ENCODE data around the gene SOHLH2.
A peak's percentile ranks its signal among the peaks of the same experiment; 100 is the strongest.

The SOHLH2 gene

GRCh38 chr13:36188441-36188840, 25.9 kb downstream of the SOHLH2 start:
- DNase-seq (ENCODE audit: low spot score), result no peak

- no peak for DNase-seq (ENCODE audit: low spot score)
Measured at GRCh38 chr13:36183901-36184300, 30.5 kb downstream of the SOHLH2 start.

DNA sequence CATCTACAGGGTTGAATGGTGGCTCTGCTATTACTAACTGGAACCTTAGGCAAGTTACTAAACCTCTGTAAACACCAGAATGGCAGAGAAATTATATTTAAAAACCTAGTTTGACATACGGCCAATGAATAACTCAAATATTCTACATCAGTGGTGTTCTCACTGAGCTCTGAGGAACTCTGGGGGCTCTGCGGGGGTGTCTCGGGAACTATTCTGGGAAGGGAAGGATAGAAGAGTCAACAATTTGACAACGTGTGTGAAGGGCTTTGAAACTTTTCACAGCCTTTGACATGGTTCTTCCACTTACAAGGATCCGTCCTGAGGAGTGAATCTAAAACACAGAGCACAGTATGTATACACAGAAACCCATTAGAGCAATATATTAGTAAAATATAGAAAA, 38.7 kb downstream of the SOHLH2 start:
- no peak for DNase-seq (ENCODE audit: low spot score)

DNA sequence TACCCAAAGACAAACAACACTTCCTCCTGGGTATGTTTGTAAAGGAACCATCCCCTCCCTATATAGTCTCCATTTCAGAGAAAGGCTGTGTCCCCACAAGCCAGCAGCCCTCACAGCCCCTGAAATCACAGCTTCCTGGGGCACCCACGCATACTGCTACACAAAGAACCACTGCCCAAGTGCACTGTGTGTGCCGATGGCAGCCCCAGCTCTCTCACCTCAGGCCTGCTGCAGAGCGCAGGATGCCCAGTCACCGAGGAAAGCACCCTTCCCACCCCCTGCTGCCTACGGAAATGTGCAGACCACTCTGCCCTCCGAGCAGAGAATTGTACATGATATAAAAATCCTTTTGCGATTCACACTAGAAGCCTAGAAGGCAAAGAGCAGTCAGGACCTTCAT, 39.4 kb downstream of the SOHLH2 start:
- DNase-seq (ENCODE audit: low spot score), result no peak

GRCh38 chr13:36173571-36174322, 40.6 kb downstream of the SOHLH2 start:
- DNase-seq (ENCODE audit: low spot score), result no peak

DNA sequence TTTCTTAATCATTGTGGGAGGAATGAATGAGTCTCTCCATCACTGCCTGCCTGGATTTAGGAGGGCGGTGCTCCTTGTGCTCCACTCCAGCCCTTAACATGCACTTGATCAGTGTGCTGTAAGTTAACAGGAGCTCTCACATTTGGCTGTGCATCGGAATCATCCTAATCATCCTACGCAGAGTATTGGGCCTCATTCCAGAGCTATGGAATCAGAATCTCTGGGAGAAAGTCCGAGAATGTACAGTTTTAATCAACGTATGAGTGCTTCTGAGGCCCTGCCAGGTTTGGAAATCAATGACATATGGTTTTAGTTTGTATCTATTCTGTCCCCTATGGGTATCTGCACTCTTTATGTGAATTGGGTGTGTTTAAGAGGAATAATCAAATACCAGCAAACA, 48.3 kb downstream of the SOHLH2 start:
- DNase-seq (ENCODE audit: low spot score), result no peak

GRCh38 chr13:36163809-36164308, 50.5 kb downstream of the SOHLH2 start:
- no peak for DNase-seq (ENCODE audit: low spot score)

- DNase-seq (ENCODE audit: low spot score), result no peak
Measured at GRCh38 chr13:36163286-36163685, 51.1 kb downstream of the SOHLH2 start.

DNA sequence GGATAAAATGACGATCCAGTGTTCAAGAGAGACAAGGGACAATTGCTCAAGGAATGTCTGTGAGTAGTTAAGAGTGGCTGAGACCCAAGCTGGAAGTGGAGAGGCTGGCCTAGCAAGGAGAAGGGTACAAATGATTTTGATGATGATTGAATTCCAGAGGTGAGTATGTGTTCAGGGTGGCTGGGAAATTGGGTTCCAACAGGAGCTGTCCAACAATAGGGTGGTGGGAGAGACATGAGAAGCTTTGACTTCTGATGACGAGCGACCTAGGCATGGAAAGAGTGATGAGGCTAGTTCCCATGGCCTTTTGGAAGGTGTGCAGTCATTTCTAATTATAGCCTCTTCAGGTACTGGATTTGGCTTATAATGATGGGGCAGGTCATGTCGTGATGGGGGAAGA, 54.1 kb downstream of the SOHLH2 start:
- no peak for DNase-seq (ENCODE audit: low spot score)

DNA sequence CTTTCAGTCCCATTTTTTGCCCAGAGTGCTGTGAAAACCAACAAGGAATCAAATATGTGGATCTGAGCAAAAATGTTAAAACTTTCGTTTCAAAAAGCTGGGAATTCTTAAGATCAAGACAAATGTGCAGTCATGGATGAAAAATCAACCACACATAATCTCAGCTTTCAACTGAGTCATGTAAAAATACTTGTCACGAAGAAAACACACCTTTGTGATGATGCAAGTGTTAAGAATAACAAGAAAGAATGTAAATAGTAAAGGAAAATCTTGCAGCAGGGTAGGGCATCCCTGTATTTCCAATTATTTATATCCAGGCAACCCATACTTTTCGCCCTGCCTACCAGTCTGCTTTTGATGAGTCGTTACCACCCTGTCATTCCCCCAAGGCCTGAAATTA, 55.7 kb downstream of the SOHLH2 start:
- DNase-seq (ENCODE audit: low spot score), result no peak

GRCh38 chr13:36157480-36157879, 56.9 kb downstream of the SOHLH2 start:
- no peak for DNase-seq (ENCODE audit: low spot score)

- DNase-seq (ENCODE audit: low spot score), result peak; percentile 33
Measured at GRCh38 chr13:36154567-36155291, 59.6 kb downstream of the SOHLH2 start.

- no peak for DNase-seq (ENCODE audit: low spot score)
Measured at GRCh38 chr13:36151591-36151990, 62.8 kb downstream of the SOHLH2 start.

DNA sequence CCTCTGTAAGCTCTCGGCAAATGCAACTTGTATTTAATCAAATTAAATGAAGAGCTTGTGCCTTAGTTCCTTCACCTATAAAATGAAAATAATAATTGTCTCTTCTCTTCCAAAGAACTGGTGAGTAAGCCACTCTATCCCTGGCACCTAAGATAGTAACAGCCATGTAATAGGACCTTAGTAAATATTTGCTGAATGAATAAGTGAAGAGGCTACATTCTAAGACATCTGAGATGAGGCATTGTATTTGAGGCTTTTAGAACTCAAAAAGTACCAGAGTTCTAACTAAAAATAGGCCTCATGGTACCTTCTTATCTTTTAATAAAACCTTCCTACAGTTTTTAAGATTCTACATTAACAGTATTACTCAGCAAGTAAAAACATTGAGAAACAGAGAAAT, 65.9 kb downstream of the SOHLH2 start:
- DNase-seq (ENCODE audit: low spot score), result no peak

DNA sequence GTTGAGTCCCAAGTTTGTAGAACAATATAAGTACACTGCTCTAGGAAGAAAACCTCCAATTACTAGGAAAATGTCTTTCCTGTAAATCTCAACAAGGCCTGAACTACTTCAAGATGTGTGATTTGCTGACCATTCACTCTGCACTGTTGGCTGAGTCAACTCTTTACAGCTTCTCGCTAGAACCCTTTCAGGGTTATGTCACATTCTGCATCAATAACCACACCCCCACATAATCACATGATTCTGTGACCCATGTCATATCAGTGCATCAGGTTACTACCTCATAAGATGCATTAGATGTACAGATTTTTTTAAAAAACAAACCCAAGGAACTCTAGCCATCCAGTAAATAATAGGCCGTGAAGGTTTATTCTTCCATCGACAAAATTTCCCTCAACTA, 67.0 kb downstream of the SOHLH2 start:
- DNase-seq (ENCODE audit: low spot score), result no peak

GRCh38 chr13:36146511-36147269, 67.7 kb downstream of the SOHLH2 start:
- no peak for DNase-seq (ENCODE audit: low spot score)

DNA sequence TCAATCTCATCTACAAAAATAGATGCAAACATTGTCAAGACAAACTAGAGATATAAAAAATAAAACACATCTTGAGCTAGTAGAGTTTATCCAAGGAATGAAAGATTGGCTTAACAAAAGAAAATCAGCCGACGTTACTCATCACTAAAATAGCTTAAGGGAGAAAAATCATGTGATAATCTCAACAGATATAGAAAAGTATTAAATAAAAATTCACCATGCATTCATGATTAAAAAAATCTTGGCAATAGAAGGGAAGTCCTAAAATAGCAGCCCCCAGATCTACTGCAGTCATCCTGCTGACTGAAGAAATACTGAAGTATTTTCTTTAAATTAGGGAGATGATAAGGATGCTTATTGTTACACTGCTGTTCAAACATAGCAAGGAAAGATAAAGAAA, 70.6 kb downstream of the SOHLH2 start:
- no peak for DNase-seq (ENCODE audit: low spot score)

GRCh38 chr13:36142735-36143134, 71.6 kb downstream of the SOHLH2 start:
- no peak for DNase-seq (ENCODE audit: low spot score)

- no peak for DNase-seq (ENCODE audit: low spot score)
Measured at GRCh38 chr13:36135876-36136275, 78.5 kb downstream of the SOHLH2 start.

DNA sequence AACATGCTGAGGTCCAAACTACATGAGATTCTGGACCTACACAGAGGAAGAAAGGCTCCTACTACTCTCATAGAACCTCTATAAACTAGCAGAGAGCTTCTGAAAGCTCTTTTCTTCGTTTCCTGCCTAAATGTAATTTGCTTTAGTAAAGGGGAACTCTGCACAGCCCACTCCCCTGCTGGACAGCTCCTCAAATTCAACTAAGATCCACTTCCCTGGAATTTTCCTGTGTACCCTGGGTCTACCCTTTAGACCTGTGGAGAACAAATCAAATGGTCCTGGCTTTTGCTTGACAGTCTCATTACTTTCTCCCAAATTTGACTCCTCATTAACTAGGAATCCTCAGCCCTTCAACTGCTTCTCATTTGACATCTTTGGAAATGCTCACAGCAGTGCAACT, 79.7 kb downstream of the SOHLH2 start:
- DNase-seq (ENCODE audit: low spot score), result no peak

- no peak for DNase-seq (ENCODE audit: low spot score)
Measured at GRCh38 chr13:36133950-36134626, 80.3 kb downstream of the SOHLH2 start.

DNA sequence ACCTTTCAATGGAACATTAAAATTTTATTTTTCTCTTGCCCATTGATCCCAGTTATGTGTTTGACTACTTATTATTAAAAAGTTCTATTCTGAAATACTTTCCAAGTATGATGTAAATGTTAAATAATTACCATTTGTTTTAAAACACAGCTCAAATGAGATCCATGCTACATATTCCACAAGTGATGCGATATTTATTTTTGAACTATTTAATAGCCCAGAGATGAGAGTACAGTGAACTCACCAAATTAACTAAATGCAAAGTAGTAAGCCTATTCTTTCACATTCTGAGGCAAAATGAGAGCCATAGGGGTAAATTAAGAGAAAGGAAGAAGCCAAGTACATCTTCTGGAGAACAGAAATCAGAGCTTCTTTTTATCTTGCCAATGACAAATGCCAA, 82.0 kb downstream of the SOHLH2 start:
- no peak for DNase-seq (ENCODE audit: low spot score)

Measured in Ammon's horn (tissue), 1 donor.